SK-N-SH (cell line): ENCODE results near the gene CTSH. TPM values are rescaled to one million over a fixed set of nuclear protein-coding genes. Genes with fewer than 3 reads are reported as not detected.

Experiments
- CTCF ChIA-PET: fragments of 300-600, 350-600 bp; formaldehyde crosslinking; extraction: SDS; loops from one replicate; lab custom pipeline; 2021; lab: Yijun Ruan, JAX
- POLR2A ChIA-PET: fragments of 350-600 bp; sonication (Branson Sonifier 250); formaldehyde crosslinking; extraction: SDS; loops from one replicate; lab custom pipeline; 2020; ENCODE audit warnings: antibody characterized with exemption, inconsistent platforms; lab: Yijun Ruan, JAX
- DNase-seq: peaks from one replicate; pipeline ENCODE4 v3.0.0; 2012
- H2AFZ ChIP-seq: fragments of 200-600 bp; sonication (generic); 2 replicates; pipeline ENCODE4 v1.8.1; 2016; ENCODE audit warnings: antibody characterized with exemption, mild to moderate bottlenecking, low read depth
- H3F3A ChIP-seq: fragments of 200-600 bp; sonication (generic); replicated peaks from 2 replicates; pipeline ENCODE3; 2016; ENCODE audit warnings: antibody characterized with exemption, mild to moderate bottlenecking; ENCODE audit not compliant: insufficient read depth
- H3K27ac ChIP-seq, 2 experiments: fragments of 200-500 bp in 1 of 2; fragments of 200-600 bp in 1 of 2; sonication (Bioruptor generic) in 1 of 2; sonication (generic), shearing (Covaris generic) in 1 of 2; 2 replicates each; pipeline versions ENCODE4 v1.5.1 to v1.6.1; 2014 to 2016; ENCODE audit warnings: low read depth in 2 of 2, inconsistent platforms in 1 of 2, low read length in 1 of 2, mild to moderate bottlenecking in 1 of 2, mixed read lengths in 1 of 2
- H3K27me3 ChIP-seq: fragments of 200-600 bp; sonication (generic), shearing (Covaris generic); 2 replicates; pipeline ENCODE4 v1.6.1; 2016; ENCODE audit warnings: mixed run types; ENCODE audit not compliant: insufficient read depth
- H3K36me3 ChIP-seq, 2 experiments: fragments of 200-500 bp in 1 of 2; fragments of 200-600 bp in 1 of 2; sonication (Bioruptor generic) in 1 of 2; sonication (generic) in 1 of 2; replicated peaks in 1 of 2; 2 replicates each; pipeline versions ENCODE3 to v1.5.1; 2014 to 2016; ENCODE audit warnings: low read length in 1 of 2, mild to moderate bottlenecking in 1 of 2; ENCODE audit not compliant: insufficient read depth in 2 of 2, control insufficient read depth in 1 of 2
- H3K4me1 ChIP-seq, 2 experiments: fragments of 200-500 bp in 1 of 2; fragments of 200-600 bp in 1 of 2; sonication (Bioruptor generic) in 1 of 2; sonication (generic), shearing (Covaris generic) in 1 of 2; 2 replicates each; pipeline versions ENCODE4 v1.5.1 to v1.6.1; 2014 to 2016; ENCODE audit warnings: low read depth in 1 of 2, low read length in 1 of 2, mixed run types in 1 of 2; ENCODE audit not compliant: insufficient read depth in 2 of 2, control insufficient read depth in 1 of 2
- H3K4me2 ChIP-seq: fragments of 200-600 bp; sonication (generic), shearing (Covaris generic); 2 replicates; pipeline ENCODE4 v1.6.1; 2017; ENCODE audit warnings: mixed run types
- H3K4me3 ChIP-seq, 2 experiments: fragments of 200-500 bp in 1 of 2; fragments of 200-600 bp in 1 of 2; sonication (Bioruptor generic) in 1 of 2; sonication (generic), shearing (Covaris generic) in 1 of 2; 2 replicates each; pipeline versions ENCODE4 v1.5.1 to v1.8.1; 2014 to 2016; ENCODE audit warnings: low read depth in 2 of 2, inconsistent platforms in 1 of 2, low read length in 1 of 2, mild to moderate bottlenecking in 1 of 2, mixed read lengths in 1 of 2, moderate library complexity in 1 of 2
- H3K79me2 ChIP-seq: fragments of 200-600 bp; sonication (generic); 2 replicates; pipeline ENCODE4 v1.8.1; 2017; ENCODE audit warnings: mild to moderate bottlenecking; ENCODE audit not compliant: insufficient read depth
- H3K9ac ChIP-seq: fragments of 200-600 bp; sonication (generic); 2 replicates; pipeline ENCODE4 v1.6.1; 2017; ENCODE audit warnings: mixed run types
- H3K9me2 ChIP-seq: fragments of 200-600 bp; sonication (generic); 2 replicates; pipeline ENCODE4 v1.6.1; 2017; ENCODE audit warnings: mixed run types
- H3K9me3 ChIP-seq: fragments of 200-600 bp; sonication (generic); 2 replicates; pipeline ENCODE4 v1.6.1; 2017; ENCODE audit warnings: mixed run types, mild to moderate bottlenecking, moderate library complexity
- H4K20me1 ChIP-seq: fragments of 200-600 bp; sonication (generic); 2 replicates; pipeline ENCODE4 v1.6.1; 2017; ENCODE audit warnings: mild to moderate bottlenecking, mixed run types; ENCODE audit not compliant: insufficient read depth
- CHD2 ChIP-seq: fragments of 150-350 bp; IDR thresholded peaks from 2 replicates; pipeline ENCODE4 v1.6.1; 2018; ENCODE audit warnings: low read length; ENCODE audit not compliant: partially characterized antibody
- RAD21 ChIP-seq: IDR thresholded peaks from 2 replicates; pipeline ENCODE4 v1.6.1; 2012; ENCODE audit warnings: mild to moderate bottlenecking, low read length
- RCOR1 ChIP-seq: fragments of 150-350 bp; IDR thresholded peaks from 2 replicates; pipeline ENCODE4 v1.6.1; 2017; ENCODE audit warnings: antibody characterized with exemption, low read length
- SMC3 ChIP-seq: IDR thresholded peaks from 2 replicates; pipeline ENCODE4 v1.6.1; 2012; ENCODE audit warnings: low read depth, low read length, improper control_type of control experiment
- WGBS: methylation state at CpG from one replicate; pipeline ENCODE4 v1.1.6; 2017; ENCODE audit warnings: low lambda C conversion rate; 5-methylcytosine and 5-hydroxymethylcytosine counted together
- polyA plus RNA-seq, 3 experiments: library from polyadenylated mRNA; depleted of rRNA; stranded (reverse); fragments of >200 nt; gene quantifications; 2 replicates each; pipeline ENCODE4 v1.2.3, GENCODE V29; 2012
- TF ChIP-seq, protein P1 (sequence below): IDR thresholded peaks from 2 replicates; pipeline ENCODE4 v1.6.1; 2012; ENCODE audit warnings: mild to moderate bottlenecking, low read depth, low read length, moderate library complexity
- TF ChIP-seq, protein P2 (sequence below): fragments of 200-600 bp; sonication (generic); IDR thresholded peaks from 2 replicates; pipeline ENCODE4 v1.6.1; 2017; ENCODE audit warnings: antibody characterized with exemption, mild to moderate bottlenecking, moderate library complexity

Gene CTSH
- polyA plus RNA-seq, 1 of the 3 experiments (the other 2 are of a cell fraction): 22.7 TPM

DNA sequence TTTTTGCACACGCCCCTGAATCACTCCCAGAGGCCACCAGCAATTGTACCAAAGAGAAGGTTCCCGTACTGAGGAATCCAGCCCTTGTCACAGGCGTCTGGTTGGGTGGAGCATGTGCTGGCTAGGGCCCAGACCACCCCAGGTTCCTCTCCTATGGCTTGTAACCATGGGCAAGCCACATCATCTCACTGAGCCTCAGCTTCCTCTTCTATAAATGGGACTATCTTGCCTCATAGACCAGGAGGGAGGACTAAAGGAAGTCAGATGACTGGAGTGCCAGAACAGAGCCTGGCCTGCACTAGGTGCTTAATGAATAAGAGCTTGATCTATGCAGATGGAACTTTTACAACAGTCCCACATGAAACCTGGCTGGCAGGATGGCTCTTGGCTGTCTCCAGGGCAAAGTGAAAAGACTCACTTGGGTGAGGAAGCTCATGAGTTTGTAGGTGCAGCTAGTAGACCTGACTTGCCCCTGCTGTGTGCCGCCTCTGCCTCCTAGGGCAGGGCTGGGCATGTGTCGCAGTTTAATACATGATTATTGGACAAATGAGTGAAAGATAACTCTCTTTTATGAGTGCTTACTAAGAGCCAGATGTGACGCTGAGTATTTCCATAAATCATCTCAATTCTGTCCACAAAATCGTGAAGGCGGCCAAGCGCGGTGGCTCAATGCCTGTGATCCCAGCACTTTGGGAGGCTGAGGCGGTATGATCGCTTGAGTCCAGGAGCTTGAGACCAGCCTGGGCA, 29.3 kb downstream of the CTSH start (continued):
- TF ChIP-seq RCOR1: no peak
- TF ChIP-seq, all 33 proteins: peak for 0

DNA sequence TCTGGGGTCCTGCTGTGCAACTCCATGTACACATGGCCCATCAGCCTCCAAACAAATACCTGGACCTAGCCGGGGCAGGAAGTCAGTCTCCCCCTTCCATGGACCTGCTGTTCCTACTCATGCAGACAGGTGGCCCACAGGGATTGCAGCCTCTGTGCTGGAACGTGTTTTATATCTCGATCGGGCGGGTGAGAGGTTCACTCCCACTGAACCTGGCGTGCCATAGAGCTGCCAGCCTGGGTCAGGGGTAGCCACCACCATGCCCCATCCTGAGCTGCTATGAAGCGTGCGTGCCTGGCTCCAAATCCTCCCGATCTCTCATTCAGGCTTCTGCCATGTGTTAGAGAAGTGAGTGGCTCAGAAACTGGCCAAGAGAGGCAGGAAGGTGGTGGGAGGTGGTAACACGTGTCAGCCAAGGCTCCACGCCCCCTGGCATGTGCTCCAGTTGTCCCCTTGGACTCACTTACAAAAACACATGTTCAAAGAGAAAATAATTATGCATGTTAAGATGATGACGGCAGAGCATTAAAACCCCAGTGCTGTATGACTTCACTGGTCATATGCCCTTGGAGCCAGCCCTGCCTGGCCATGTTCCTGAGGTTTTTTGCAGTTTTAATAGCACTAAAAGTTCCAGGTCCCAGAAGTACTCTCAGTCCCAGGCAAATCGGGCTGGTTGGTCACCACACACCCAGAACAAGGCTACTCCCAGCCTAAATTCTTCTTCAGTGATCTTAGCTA, 30.6 kb downstream of the CTSH start:
- TF ChIP-seq SMC3 (0 out of 2 replicates have a peak, but pooled peaks have one; percentile 6), CHD2 (no peak), RAD21 (peak; percentile 34; the same call in 1 of the 2 replicates)
- TF ChIP-seq, protein P1, sequence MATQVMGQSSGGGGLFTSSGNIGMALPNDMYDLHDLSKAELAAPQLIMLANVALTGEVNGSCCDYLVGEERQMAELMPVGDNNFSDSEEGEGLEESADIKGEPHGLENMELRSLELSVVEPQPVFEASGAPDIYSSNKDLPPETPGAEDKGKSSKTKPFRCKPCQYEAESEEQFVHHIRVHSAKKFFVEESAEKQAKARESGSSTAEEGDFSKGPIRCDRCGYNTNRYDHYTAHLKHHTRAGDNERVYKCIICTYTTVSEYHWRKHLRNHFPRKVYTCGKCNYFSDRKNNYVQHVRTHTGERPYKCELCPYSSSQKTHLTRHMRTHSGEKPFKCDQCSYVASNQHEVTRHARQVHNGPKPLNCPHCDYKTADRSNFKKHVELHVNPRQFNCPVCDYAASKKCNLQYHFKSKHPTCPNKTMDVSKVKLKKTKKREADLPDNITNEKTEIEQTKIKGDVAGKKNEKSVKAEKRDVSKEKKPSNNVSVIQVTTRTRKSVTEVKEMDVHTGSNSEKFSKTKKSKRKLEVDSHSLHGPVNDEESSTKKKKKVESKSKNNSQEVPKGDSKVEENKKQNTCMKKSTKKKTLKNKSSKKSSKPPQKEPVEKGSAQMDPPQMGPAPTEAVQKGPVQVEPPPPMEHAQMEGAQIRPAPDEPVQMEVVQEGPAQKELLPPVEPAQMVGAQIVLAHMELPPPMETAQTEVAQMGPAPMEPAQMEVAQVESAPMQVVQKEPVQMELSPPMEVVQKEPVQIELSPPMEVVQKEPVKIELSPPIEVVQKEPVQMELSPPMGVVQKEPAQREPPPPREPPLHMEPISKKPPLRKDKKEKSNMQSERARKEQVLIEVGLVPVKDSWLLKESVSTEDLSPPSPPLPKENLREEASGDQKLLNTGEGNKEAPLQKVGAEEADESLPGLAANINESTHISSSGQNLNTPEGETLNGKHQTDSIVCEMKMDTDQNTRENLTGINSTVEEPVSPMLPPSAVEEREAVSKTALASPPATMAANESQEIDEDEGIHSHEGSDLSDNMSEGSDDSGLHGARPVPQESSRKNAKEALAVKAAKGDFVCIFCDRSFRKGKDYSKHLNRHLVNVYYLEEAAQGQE: no peak
- TF ChIP-seq, protein P2, sequence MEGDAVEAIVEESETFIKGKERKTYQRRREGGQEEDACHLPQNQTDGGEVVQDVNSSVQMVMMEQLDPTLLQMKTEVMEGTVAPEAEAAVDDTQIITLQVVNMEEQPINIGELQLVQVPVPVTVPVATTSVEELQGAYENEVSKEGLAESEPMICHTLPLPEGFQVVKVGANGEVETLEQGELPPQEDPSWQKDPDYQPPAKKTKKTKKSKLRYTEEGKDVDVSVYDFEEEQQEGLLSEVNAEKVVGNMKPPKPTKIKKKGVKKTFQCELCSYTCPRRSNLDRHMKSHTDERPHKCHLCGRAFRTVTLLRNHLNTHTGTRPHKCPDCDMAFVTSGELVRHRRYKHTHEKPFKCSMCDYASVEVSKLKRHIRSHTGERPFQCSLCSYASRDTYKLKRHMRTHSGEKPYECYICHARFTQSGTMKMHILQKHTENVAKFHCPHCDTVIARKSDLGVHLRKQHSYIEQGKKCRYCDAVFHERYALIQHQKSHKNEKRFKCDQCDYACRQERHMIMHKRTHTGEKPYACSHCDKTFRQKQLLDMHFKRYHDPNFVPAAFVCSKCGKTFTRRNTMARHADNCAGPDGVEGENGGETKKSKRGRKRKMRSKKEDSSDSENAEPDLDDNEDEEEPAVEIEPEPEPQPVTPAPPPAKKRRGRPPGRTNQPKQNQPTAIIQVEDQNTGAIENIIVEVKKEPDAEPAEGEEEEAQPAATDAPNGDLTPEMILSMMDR: peak; percentile 40
- Histone ChIP-seq H2AFZ (no peak overlapping the region), H3K27ac (no peak overlapping the region; a peak in 1 of 4 replicates), H3K79me2 (peaks cover 65% of the 10 kb centered on the region; the same call in 1 of the 2 replicates), H3K27me3 (no peaks in the 10 kb centered on the region), H3K9me2 (no peaks in the 10 kb centered on the region), H3K9me3 (no peaks in the 10 kb centered on the region), H3K36me3 (peaks cover 51 to 55% of the 10 kb centered on the region in 2 experiments), H3K4me2 (no peak overlapping the region), H3K4me1 (peaks cover 0 to 8% of the 10 kb centered on the region in 2 experiments; a peak in 1 of 4 replicates), H3K4me3 (no peak overlapping the region), H3F3A (peaks cover 19% of the 10 kb centered on the region), H4K20me1 (peaks cover 52% of the 10 kb centered on the region), H3K9ac (no peak overlapping the region)
- CTCF ChIA-PET: interaction anchor here (1.3 to 2.8 kb wide), 4 partner anchors 65 to 270 kb away, joined by 4 to 9 read pairs (median 8); no protein-coding TSS in a partner anchor
- WGBS: 90% methylated on average over 13 of the region's 13 CpGs
- DNase-seq: no peak
- POLR2A ChIA-PET: no interaction called here
